LNCAP (cell line): ENCODE measurements around the gene PPP2R5D.

Source experiments
- CTCF ChIP-seq: fragments of 450-650 bp; IDR thresholded peaks from 2 replicates; pipeline ENCODE4 v1.5.1; 2017; ENCODE audit warnings: mild to moderate bottlenecking

The PPP2R5D gene

GRCh38 chr6:43059168-43060033, 75.0 kb downstream of the PPP2R5D start, which contains the start of the genes KLC4 and MRPL2:
TSS of gene KLC4 (plus strand) at chr6:43059631. CDS start at chr6:43061336, 1,705 bp downstream.
TSS of gene MRPL2 (minus strand) at chr6:43059434. CDS start at chr6:43059381, 53 bp downstream.
- no peak for TF ChIP-seq CTCF

- no peak for TF ChIP-seq CTCF
Observed at GRCh38 chr6:43060034-43060754, 75.8 kb downstream of the PPP2R5D start.

GRCh38 chr6:43060755-43061633, 76.6 kb downstream of the PPP2R5D start:
- TF ChIP-seq CTCF: no peak

- no peak for TF ChIP-seq CTCF
Observed at GRCh38 chr6:43061861-43062260, 77.5 kb downstream of the PPP2R5D start.
